ENCODE results near the gene C18orf54. TPM values are rescaled to one million over a fixed set of nuclear protein-coding genes. Genes with fewer than 3 reads are reported as not detected.
A peak's percentile ranks its signal among the peaks of the same experiment; 100 is the strongest.

Gene C18orf54
- polyA plus RNA-seq (2011; rRNA removed) (4.9 and 6.5 TPM in 2 replicates), polyA plus RNA-seq (2017; fragmentation: RNase III; extraction: RNeasy Plus Mini Kit Qiagen cat#74134 plus additional on column Dnase treatment) (2.8 to 3.3 TPM (median 3.2 TPM) in 3 replicates), polyA minus RNA-seq (2011; rRNA and poly(A)+ RNA removed) (2.3 TPM in 2 replicates)
- polyA plus RNA-seq (2012; cell fraction: cytosol; rRNA removed) = 0.75 and 0.88 TPM in 2 replicates
- polyA plus RNA-seq (2012; cell fraction: nucleus; rRNA removed) = 0.48 and 1.0 TPM in 2 replicates

- Histone ChIP-seq H3K4me2 (peak within 1 kb of the TSS; percentile 70), H3K4me1 (0 out of 3 replicates have a peak, but pooled peaks cover 4% of the 10 kb centered on the region), H3K4me3 (peak within 1 kb of the TSS; percentile 78), H3K9me3 (no peaks in the 10 kb centered on the region), H3K27ac (peak within 1 kb of the TSS; percentile 86 to 96)
- ATAC-seq = peak; percentile 97 to 99
- DNase-seq (ENCODE audit: low read depth in 1 of 2, low spot score in 1 of 2) = peak; percentile 77 to 90
- WGBS (ENCODE audit: missing lambda C conversion rate) = 4% methylated on average over 27 of the region's 62 CpGs
- TF ChIP-seq CHD4 (IDR thresholded peaks at IDR 0.05; ENCODE audit: borderline replicate concordance) (no peak), JUNB (IDR thresholded peaks at IDR 0.05) (no peak), HES2 (IDR thresholded peaks at IDR 0.05) (no peak), ZC3H11A (IDR thresholded peaks at IDR 0.05) (no peak), ZFP36 (IDR thresholded peaks at IDR 0.05; ENCODE audit: borderline replicate concordance, partially characterized antibody) (no peak), JUN (IDR thresholded peaks at IDR 0.05) (peak in 1 of 2 experiments; percentile 49; a peak in 1 of 5 replicates), CEBPB (IDR thresholded peaks at IDR 0.05) (no peak), TP53 (CRISPR knock-in tag; IDR thresholded peaks at IDR 0.05) (no peak), MAZ (IDR thresholded peaks at IDR 0.05; ENCODE audit: borderline replicate concordance, low read depth, low read length) (no peak), EHMT2 (IDR thresholded peaks at IDR 0.05; ENCODE audit: low read depth) (no peak), RCOR1 (IDR thresholded peaks at IDR 0.05; ENCODE audit: low read depth, low read length) (no peak), RAD21 (conservative IDR thresholded peaks at IDR 0.05 in 1 of 2, IDR thresholded peaks at IDR 0.05 in 1 of 2) (peak; percentile 16 to 29; a peak in 2 of 5 replicates), CTCF (IDR thresholded peaks at IDR 0.05) (peak; percentile 48), SMC3 (IDR thresholded peaks at IDR 0.05) (peak; percentile 30; the same call in 1 of the 3 replicates), EP300 (IDR thresholded peaks at IDR 0.05) (no peak), MAFK (IDR thresholded peaks at IDR 0.05; ENCODE audit: partially characterized antibody) (no peak), BHLHE40 (IDR thresholded peaks at IDR 0.05; ENCODE audit: low read depth, low read length) (no peak), HOXB13 (CRISPR knock-in tag; IDR thresholded peaks at IDR 0.05; ENCODE audit: low read depth) (no peak), PHF8 (IDR thresholded peaks at IDR 0.05; ENCODE audit: borderline replicate concordance, low read depth) (peak; percentile 33; the same call in 1 of the 2 replicates), POLR2A (IDR thresholded peaks at IDR 0.05; ENCODE audit: low read length) (peak; percentile 61), NR3C1 (IDR thresholded peaks at IDR 0.05) (no peak), RFX5 (IDR thresholded peaks at IDR 0.05) (no peak), MYC (IDR thresholded peaks at IDR 0.05; ENCODE audit: borderline replicate concordance, low read length) (no peak), FOXS1 (CRISPR knock-in tag; IDR thresholded peaks at IDR 0.05) (no peak), USF2 (IDR thresholded peaks at IDR 0.05) (no peak), E2F6 (IDR thresholded peaks at IDR 0.05; ENCODE audit: borderline replicate concordance, low read depth) (0 out of 2 replicates have a peak, but pooled peaks have one; percentile 47), ESRRA (IDR thresholded peaks at IDR 0.05; ENCODE audit: borderline replicate concordance, low read length) (no peak), HOXA7 (CRISPR knock-in tag; IDR thresholded peaks at IDR 0.05) (no peak), HMGXB4 (CRISPR knock-in tag; IDR thresholded peaks at IDR 0.05; ENCODE audit: borderline replicate concordance) (no peak), NPAS2 (CRISPR knock-in tag; IDR thresholded peaks at IDR 0.05; ENCODE audit: borderline replicate concordance) (no peak), ATOH8 (CRISPR knock-in tag; IDR thresholded peaks at IDR 0.05; ENCODE audit: low read depth) (no peak), POLR2AphosphoS2 (conservative IDR thresholded peaks at IDR 0.05; ENCODE audit: low read length) (no peak), KDM5A (IDR thresholded peaks at IDR 0.05) (no peak)
- ChIA-PET CTCF (interaction anchor here (0.6 to 1.6 kb wide), 10 partner anchors 9 to 646 kb away, joined by 3 to 5 read pairs (median 3); no protein-coding TSS in a partner anchor), POLR2A (interaction anchor here (1.0 kb wide), 1 partner anchor 35 kb away, joined by 4 read pairs; no protein-coding TSS in a partner anchor)
- FAIRE-seq = no peak
Measured at GRCh38 chr18:54357660-54358494, at the start of gene C18orf54, which contains the start of gene STARD6. TSS of gene C18orf54 (plus strand) at chr18:54357906. CDS start at chr18:54360573, 2,667 bp downstream. TSS of gene STARD6 (minus strand) at chr18:54357858. CDS start at chr18:54354573, 3,285 bp downstream.
